ENCODE results near the gene FKBP15.

DNA sequence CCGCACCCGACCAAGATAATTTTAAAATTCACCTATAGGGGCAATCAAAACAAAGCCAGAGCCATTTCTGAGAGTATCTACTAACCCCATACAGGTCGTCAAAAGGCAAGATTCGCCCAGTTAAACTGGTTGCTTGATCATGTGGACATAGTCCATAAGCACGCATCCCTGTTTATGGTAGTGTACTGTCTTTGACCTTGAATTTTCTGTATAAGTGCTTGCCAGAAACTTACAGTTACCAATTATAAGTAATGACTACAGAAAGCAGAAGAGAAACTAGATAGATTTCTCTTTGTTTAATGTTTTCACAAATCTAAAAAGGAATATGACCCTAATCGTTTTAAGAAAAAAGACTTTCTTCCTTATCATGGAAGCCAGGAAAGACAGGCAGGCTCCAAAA, 25.9 kb upstream of the FKBP15 start:
- TF ChIP-seq, protein P1, sequence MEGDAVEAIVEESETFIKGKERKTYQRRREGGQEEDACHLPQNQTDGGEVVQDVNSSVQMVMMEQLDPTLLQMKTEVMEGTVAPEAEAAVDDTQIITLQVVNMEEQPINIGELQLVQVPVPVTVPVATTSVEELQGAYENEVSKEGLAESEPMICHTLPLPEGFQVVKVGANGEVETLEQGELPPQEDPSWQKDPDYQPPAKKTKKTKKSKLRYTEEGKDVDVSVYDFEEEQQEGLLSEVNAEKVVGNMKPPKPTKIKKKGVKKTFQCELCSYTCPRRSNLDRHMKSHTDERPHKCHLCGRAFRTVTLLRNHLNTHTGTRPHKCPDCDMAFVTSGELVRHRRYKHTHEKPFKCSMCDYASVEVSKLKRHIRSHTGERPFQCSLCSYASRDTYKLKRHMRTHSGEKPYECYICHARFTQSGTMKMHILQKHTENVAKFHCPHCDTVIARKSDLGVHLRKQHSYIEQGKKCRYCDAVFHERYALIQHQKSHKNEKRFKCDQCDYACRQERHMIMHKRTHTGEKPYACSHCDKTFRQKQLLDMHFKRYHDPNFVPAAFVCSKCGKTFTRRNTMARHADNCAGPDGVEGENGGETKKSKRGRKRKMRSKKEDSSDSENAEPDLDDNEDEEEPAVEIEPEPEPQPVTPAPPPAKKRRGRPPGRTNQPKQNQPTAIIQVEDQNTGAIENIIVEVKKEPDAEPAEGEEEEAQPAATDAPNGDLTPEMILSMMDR (CRISPR knock-in tag; IDR thresholded peaks at IDR 0.05), result no peak
- TF ChIP-seq CHD4 (IDR thresholded peaks at IDR 0.05; ENCODE audit: borderline replicate concordance, low read length) (no peak), POLR2A (IDR thresholded peaks at IDR 0.05; ENCODE audit: insufficient read depth in 1 of 2, low read depth in 2 of 2, low read length in 2 of 2) (no peak), SOX6 (IDR thresholded peaks at IDR 0.05) (no peak), SOX6 (CRISPR knock-in tag; IDR thresholded peaks at IDR 0.05) (no peak), DPF2 (CRISPR knock-in tag; IDR thresholded peaks at IDR 0.05; ENCODE audit: borderline replicate concordance, low read depth) (no peak), POLR2AphosphoS5 (IDR thresholded peaks at IDR 0.05; ENCODE audit: low read depth, low read length) (no peak)
- TF ChIP-seq, protein P2, sequence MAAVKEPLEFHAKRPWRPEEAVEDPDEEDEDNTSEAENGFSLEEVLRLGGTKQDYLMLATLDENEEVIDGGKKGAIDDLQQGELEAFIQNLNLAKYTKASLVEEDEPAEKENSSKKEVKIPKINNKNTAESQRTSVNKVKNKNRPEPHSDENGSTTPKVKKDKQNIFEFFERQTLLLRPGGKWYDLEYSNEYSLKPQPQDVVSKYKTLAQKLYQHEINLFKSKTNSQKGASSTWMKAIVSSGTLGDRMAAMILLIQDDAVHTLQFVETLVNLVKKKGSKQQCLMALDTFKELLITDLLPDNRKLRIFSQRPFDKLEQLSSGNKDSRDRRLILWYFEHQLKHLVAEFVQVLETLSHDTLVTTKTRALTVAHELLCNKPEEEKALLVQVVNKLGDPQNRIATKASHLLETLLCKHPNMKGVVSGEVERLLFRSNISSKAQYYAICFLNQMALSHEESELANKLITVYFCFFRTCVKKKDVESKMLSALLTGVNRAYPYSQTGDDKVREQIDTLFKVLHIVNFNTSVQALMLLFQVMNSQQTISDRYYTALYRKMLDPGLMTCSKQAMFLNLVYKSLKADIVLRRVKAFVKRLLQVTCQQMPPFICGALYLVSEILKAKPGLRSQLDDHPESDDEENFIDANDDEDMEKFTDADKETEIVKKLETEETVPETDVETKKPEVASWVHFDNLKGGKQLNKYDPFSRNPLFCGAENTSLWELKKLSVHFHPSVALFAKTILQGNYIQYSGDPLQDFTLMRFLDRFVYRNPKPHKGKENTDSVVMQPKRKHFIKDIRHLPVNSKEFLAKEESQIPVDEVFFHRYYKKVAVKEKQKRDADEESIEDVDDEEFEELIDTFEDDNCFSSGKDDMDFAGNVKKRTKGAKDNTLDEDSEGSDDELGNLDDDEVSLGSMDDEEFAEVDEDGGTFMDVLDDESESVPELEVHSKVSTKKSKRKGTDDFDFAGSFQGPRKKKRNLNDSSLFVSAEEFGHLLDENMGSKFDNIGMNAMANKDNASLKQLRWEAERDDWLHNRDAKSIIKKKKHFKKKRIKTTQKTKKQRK (IDR thresholded peaks at IDR 0.05; ENCODE audit: low read length), result no peak

Data from HepG2 (cell line).